OCI-LY3 (cell line): ENCODE data around the gene IQSEC1.

ENCODE experiments used
- H2AFZ ChIP-seq: fragments of 200-600, 300-600 bp; shearing (Covaris generic); 2 replicates; pipeline ENCODE4 v1.6.0; 2014; ENCODE audit warnings: antibody characterized with exemption, low read depth, low read length
- H3K27ac ChIP-seq: fragments of 200-600, 300-600 bp; sonication (generic); 2 replicates; pipeline ENCODE4 v1.5.1; 2014; ENCODE audit warnings: mild to moderate bottlenecking, low read length, moderate library complexity, mixed read lengths
- H3K27me3 ChIP-seq: fragments of 200-600, 300-600 bp; sonication (generic); 2 replicates; pipeline ENCODE4 v1.6.1; 2014; ENCODE audit warnings: low read depth, low read length, mixed read lengths
- H3K36me3 ChIP-seq: fragments of 200-600, 300-600 bp; sonication (generic); replicated peaks from 2 replicates; pipeline ENCODE3; 2014; ENCODE audit warnings: low read depth, low read length, mixed read lengths
- H3K4me1 ChIP-seq: fragments of 300-600, 200-600 bp; sonication (generic); 2 replicates; pipeline ENCODE4 v1.6.1; 2014; ENCODE audit warnings: low read length, mixed read lengths
- H3K4me2 ChIP-seq: fragments of 200-600, 300-600 bp; sonication (generic); 2 replicates; pipeline ENCODE4 v1.6.1; 2014; ENCODE audit warnings: low read length, mixed read lengths
- H3K4me3 ChIP-seq: fragments of 300-600, 200-600 bp; sonication (generic); 2 replicates; pipeline ENCODE4 v1.5.1; 2014; ENCODE audit warnings: antibody characterized with exemption, mild to moderate bottlenecking, low read length, moderate library complexity
- H3K79me2 ChIP-seq: fragments of 300-600, 200-600 bp; shearing (Covaris generic); 2 replicates; pipeline ENCODE4 v1.6.1; 2014; ENCODE audit warnings: mild to moderate bottlenecking, low read length, mixed read lengths
- H3K9ac ChIP-seq: fragments of 300-600, 200-600 bp; shearing (Covaris generic); 2 replicates; pipeline ENCODE4 v1.6.0; 2014; ENCODE audit warnings: mild to moderate bottlenecking, low read length, moderate library complexity
- H3K9me3 ChIP-seq: fragments of 200-600, 300-600 bp; shearing (Covaris generic); 2 replicates; pipeline ENCODE4 v1.6.1; 2014; ENCODE audit warnings: low read length, mixed read lengths; ENCODE audit not compliant: insufficient read depth
- H4K20me1 ChIP-seq: fragments of 200-600, 300-600 bp; sonication (generic); 2 replicates; pipeline ENCODE4 v1.6.1; 2016; ENCODE audit warnings: low read length, mixed read lengths; ENCODE audit not compliant: insufficient read depth
- CTCF ChIP-seq: fragments of 200-600, 300-600 bp; sonication (generic); IDR thresholded peaks from 2 replicates; pipeline ENCODE4 v1.5.1; 2014; ENCODE audit warnings: antibody characterized with exemption, low read length, low read depth
- EZH2phosphoT487 ChIP-seq: fragments of 200-600 bp; shearing (Covaris generic); IDR thresholded peaks from 2 replicates; pipeline ENCODE4 v1.6.1; 2018; ENCODE audit warnings: antibody characterized with exemption, mixed run types, low read depth

Gene IQSEC1

DNA sequence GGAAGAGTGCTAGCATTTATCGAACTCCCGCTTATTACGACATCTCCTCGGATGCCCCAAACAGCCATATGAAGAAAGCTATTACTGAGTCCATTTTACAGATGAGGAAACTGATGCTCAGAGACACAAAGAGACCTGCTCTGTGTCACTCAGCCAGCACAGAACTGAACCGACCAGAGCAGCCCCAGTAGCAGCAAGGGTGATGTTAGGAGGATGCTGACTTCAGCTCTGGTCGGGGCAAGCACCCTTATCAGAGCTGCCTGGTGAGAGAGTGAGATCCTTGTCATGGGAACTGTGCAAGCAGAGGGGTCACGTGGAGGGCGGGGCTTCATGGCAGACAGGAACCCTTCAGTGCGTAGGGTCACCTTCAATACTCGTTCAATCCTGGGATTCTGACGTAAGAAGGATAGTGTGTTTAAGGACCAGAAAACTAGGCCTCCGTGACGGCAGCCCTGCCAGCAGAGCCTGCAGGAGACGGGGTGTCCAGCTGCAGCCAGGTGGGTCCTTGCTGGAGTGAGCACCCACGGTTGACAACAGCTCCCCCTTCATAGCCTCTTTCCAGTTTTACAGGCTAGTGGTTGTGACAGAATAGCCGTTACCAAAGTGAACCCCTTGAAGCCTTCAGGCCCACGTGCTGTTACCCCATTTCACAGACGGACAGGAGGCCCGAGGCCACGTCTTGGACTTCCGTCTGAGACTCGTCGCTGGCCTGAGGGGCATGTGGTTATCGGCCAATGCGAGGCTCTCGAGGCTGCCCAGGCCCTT lies 12.0 kb upstream of the IQSEC1 start:
- TF ChIP-seq CTCF (no peak), EZH2phosphoT487 (no peak)
- Histone ChIP-seq H3K9ac (peak overlapping the region; percentile 30; the same call in 1 of the 2 replicates), H2AFZ (peak overlapping the region; percentile 29; the same call in 1 of the 2 replicates), H3K9me3 (no peaks in the 10 kb centered on the region), H3K4me2 (peak overlapping the region; percentile 45), H3K4me1 (peaks cover 75% of the 10 kb centered on the region), H3K79me2 (no peaks in the 10 kb centered on the region), H4K20me1 (no peaks in the 10 kb centered on the region), H3K27ac (peak overlapping the region; percentile 82), H3K4me3 (no peak overlapping the region), H3K36me3 (no peaks in the 10 kb centered on the region), H3K27me3 (no peaks in the 10 kb centered on the region)

DNA sequence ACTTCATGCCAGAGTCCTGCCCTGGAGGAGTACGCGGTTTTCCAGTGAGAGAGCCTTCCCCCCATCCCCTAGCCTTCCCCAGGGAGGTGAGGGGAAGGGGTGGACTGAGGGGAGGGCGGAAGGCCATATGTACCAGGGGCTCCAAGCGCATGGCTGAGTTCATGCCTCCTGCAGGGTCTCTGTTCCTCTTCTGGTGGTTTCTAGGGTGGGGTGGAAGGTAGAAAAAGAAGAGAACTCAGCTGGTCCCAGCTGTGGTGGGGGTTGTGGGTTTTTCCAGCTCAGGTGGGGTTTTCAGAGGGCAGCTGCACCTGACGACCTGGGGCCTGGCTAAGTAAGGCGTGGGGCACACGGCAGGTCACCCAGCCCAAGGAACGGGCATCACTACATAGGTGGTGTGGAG lies 10.7 kb upstream of the IQSEC1 start:
- H2AFZ ChIP-seq, result peak overlapping the region; percentile 49; the same call in 1 of the 2 replicates
- peak overlapping the region; percentile 71 for H3K9ac ChIP-seq
- H4K20me1 ChIP-seq, result no peaks in the 10 kb centered on the region
- H3K4me3 ChIP-seq, result peak overlapping the region; percentile 52
- TF ChIP-seq EZH2phosphoT487, result no peak
- TF ChIP-seq CTCF, result no peak
- H3K27me3 ChIP-seq, result no peaks in the 10 kb centered on the region
- H3K4me2 ChIP-seq, result peak overlapping the region; percentile 78
- no peaks in the 10 kb centered on the region for H3K9me3 ChIP-seq
- no peaks in the 10 kb centered on the region for H3K36me3 ChIP-seq
- no peaks in the 10 kb centered on the region for H3K79me2 ChIP-seq
- H3K4me1 ChIP-seq, result peaks cover 71% of the 10 kb centered on the region
- peak overlapping the region; percentile 82 for H3K27ac ChIP-seq

DNA sequence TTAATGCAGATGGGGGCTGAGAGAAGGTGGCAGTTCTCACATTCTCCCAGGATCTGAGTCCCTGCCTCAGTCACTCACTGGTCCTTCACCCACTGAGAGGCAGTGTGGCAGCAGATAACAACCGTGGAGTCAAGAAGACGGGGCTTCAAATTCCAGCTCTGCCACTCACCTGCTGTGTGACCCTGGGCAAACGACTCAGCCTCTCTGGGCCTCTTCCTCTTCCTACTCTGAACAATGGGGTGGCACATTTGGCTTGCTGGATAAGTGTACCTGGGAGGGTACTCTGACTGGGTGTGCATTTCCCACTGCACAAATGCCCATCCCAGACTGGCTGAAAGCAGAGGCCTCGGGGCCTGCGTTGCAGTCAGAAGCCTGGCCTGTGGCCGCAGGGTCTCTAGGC lies 10.0 kb upstream of the IQSEC1 start:
- H3K27ac ChIP-seq, result peak overlapping the region; percentile 82
- peaks cover 68% of the 10 kb centered on the region for H3K4me1 ChIP-seq

More for the DNA sequence above, 10.0 kb upstream of the IQSEC1 start:
- 0 out of 2 replicates have a peak overlapping the region, but pooled peaks have one; percentile 49 for H2AFZ ChIP-seq
- H3K36me3 ChIP-seq, result no peaks in the 10 kb centered on the region
- H3K9me3 ChIP-seq, result no peaks in the 10 kb centered on the region
- peak overlapping the region; percentile 52 for H3K4me3 ChIP-seq
- peak overlapping the region; percentile 71 for H3K9ac ChIP-seq
- H4K20me1 ChIP-seq, result no peaks in the 10 kb centered on the region
- H3K79me2 ChIP-seq, result no peaks in the 10 kb centered on the region
- peaks cover 3% of the 10 kb centered on the region; the same call in 1 of the 2 replicates for H3K27me3 ChIP-seq
- TF ChIP-seq CTCF (no peak), EZH2phosphoT487 (no peak)
- H3K4me2 ChIP-seq, result peak overlapping the region; percentile 78
